Measurements from ENCODE around the gene KIAA0753. TPM values are rescaled to one million over a fixed set of nuclear protein-coding genes. Genes with fewer than 3 reads are reported as not detected.

Gene KIAA0753
- total RNA-seq, 2 donors from 2014 or later = 15.7 to 18.5 TPM

GRCh38 chr17:6674586-6674985 is 34.1 kb upstream of the KIAA0753 start:
- no peak overlapping the region for H3K27ac ChIP-seq
- DNase-seq = no peak
- H3K27me3 ChIP-seq = no peaks in the 10 kb centered on the region
- no peak for TF ChIP-seq CTCF (IDR thresholded peaks at IDR 0.05)
- intact Hi-C loops (cut with DNase I) = no loop called here
- no peaks in the 10 kb centered on the region for H3K4me1 ChIP-seq
- no peaks in the 10 kb centered on the region for H3K36me3 ChIP-seq
- H3K9me3 ChIP-seq = no peaks in the 10 kb centered on the region
- no peak overlapping the region for H3K4me3 ChIP-seq
- H3K9ac ChIP-seq (ENCODE audit: low read depth in 2 of 2, low read length in 2 of 2) = no peak overlapping the region

- H3K9me3 ChIP-seq = no peaks in the 10 kb centered on the region
- TF ChIP-seq CTCF (IDR thresholded peaks at IDR 0.05) = no peak
- no peaks in the 10 kb centered on the region for H3K4me1 ChIP-seq
- no peaks in the 10 kb centered on the region for H3K36me3 ChIP-seq
- no peak overlapping the region for H3K27ac ChIP-seq
- no peak for DNase-seq
- H3K4me3 ChIP-seq = no peak overlapping the region
- H3K27me3 ChIP-seq = no peaks in the 10 kb centered on the region
- intact Hi-C loops (cut with DNase I) = no loop called here
- no peak overlapping the region for H3K9ac ChIP-seq (ENCODE audit: low read depth in 2 of 2, low read length in 2 of 2)
Observed at GRCh38 chr17:6671431-6671830, 30.9 kb upstream of the KIAA0753 start.

DNA sequence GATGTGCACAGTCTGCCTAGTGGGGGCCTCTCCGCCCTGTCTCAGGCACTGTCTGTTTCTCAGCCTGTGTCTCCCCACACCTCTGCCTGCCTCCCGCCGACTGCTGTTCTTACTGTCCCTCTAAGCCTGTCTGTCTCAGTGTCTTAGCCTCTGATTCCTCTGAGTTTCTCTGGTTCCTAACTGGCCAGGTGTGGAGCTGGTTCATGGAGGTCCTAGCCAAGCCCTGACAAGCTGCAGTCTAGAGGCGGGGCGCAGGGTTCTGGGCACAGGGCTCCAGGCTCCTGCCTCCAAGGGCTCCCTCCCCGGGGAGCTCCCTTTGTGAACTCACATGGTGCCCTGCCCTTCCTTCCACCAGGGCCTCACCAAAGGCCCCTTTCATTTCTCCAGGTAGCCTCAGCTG is 30.5 kb upstream of the KIAA0753 start:
- intact Hi-C loops (cut with DNase I) = no loop called here
- no peaks in the 10 kb centered on the region for H3K4me1 ChIP-seq
- no peak overlapping the region for H3K9ac ChIP-seq (ENCODE audit: low read depth in 2 of 2, low read length in 2 of 2)
- DNase-seq = no peak
- H3K27ac ChIP-seq = no peak overlapping the region
- no peak for TF ChIP-seq CTCF (IDR thresholded peaks at IDR 0.05)
- H3K27me3 ChIP-seq = no peaks in the 10 kb centered on the region
- no peaks in the 10 kb centered on the region for H3K9me3 ChIP-seq
- H3K4me3 ChIP-seq = no peak overlapping the region
- no peaks in the 10 kb centered on the region for H3K36me3 ChIP-seq

GRCh38 chr17:6670571-6670970 is 30.1 kb upstream of the KIAA0753 start:
- DNase-seq = no peak
- H3K27ac ChIP-seq = no peak overlapping the region
- no peak for TF ChIP-seq CTCF (IDR thresholded peaks at IDR 0.05)
- H3K9me3 ChIP-seq = no peaks in the 10 kb centered on the region
- H3K27me3 ChIP-seq = no peaks in the 10 kb centered on the region
- H3K9ac ChIP-seq (ENCODE audit: low read depth in 2 of 2, low read length in 2 of 2) = no peak overlapping the region
- intact Hi-C loops (cut with DNase I) = no loop called here
- no peaks in the 10 kb centered on the region for H3K4me1 ChIP-seq
- no peaks in the 10 kb centered on the region for H3K36me3 ChIP-seq
- H3K4me3 ChIP-seq = no peak overlapping the region

DNA sequence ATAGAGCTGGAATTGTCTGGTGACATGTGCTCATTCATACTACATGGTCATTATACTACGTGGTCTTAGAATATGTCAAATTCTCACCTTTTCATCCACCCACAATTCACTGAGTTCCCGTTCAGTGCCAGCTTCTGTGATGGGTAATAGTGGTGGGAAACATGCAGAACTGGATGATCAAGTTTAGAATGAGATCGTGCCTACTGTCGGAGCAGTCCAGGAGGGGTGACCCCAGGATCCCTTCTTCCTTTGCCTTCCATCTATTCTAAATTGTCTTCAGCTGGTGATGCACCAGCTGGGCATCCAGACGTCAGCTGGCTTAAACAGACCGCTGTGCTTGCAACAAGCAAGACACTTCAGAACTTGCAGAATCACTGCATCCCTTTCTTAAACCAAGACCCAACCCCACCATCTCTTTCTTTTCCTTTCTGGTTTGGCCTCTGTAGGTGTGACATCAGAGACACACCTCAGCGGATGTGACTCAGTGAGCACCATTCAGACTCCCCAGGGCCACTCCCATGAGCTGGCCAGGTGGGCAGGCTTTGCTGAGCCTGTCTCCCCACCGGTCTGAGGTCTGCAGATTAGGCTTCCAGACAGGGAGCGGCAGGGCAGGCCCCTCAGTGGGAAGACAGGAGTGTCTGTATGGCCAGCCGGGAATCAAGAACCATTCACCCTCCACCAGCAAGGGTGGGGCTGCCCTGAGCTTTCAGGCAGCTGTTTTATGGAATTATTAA is 29.1 kb upstream of the KIAA0753 start:
- intact Hi-C loops (cut with DNase I) = loop anchor here (5.0 to 10.0 kb wide), 2 partner anchors 165 to 338 kb away; partner anchors contain the start of gene TEKT1

More for the DNA sequence above, 29.1 kb upstream of the KIAA0753 start:
- TF ChIP-seq CTCF (IDR thresholded peaks at IDR 0.05) = no peak
- DNase-seq = no peak
- Histone ChIP-seq H3K4me1 (no peaks in the 10 kb centered on the region), H3K9me3 (no peaks in the 10 kb centered on the region), H3K9ac (ENCODE audit: low read depth in 2 of 2, low read length in 2 of 2) (no peak overlapping the region), H3K4me3 (no peak overlapping the region), H3K36me3 (no peaks in the 10 kb centered on the region), H3K27ac (no peak overlapping the region), H3K27me3 (no peaks in the 10 kb centered on the region)
